T-helper 1 cell treated with Interleukin-12 subunit alpha and Interleukin-12 subunit beta and Interleukin-4 antibody, amounts not matched to agents 30 μg/mL and 1 μg/mL, for 36 hours (primary cell): ENCODE data around the gene CALHM5.

Experiments
- H3K27ac Mint-ChIP-seq: one replicate; pipeline ENCODE4 v1.8.0; 2021; ENCODE audit warnings: mild to moderate bottlenecking, mixed read lengths
- H3K27me3 Mint-ChIP-seq: one replicate; pipeline ENCODE4 v1.8.0; 2021; ENCODE audit warnings: low read depth, mixed read lengths
- H3K36me3 Mint-ChIP-seq: one replicate; pipeline ENCODE4 v1.8.0; 2021; ENCODE audit warnings: low read depth, mixed read lengths
- H3K4me1 Mint-ChIP-seq: one replicate; pipeline ENCODE4 v1.8.0; 2021; ENCODE audit warnings: low read depth, mixed read lengths
- H3K4me3 Mint-ChIP-seq: one replicate; pipeline ENCODE4 v1.8.0; 2021; ENCODE audit warnings: mild to moderate bottlenecking, moderate library complexity, mixed read lengths
- H3K9me3 Mint-ChIP-seq: one replicate; pipeline ENCODE4 v1.8.0; 2021; ENCODE audit warnings: mixed read lengths

Gene CALHM5, protein sequence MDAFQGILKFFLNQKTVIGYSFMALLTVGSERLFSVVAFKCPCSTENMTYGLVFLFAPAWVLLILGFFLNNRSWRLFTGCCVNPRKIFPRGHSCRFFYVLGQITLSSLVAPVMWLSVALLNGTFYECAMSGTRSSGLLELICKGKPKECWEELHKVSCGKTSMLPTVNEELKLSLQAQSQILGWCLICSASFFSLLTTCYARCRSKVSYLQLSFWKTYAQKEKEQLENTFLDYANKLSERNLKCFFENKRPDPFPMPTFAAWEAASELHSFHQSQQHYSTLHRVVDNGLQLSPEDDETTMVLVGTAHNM

DNA sequence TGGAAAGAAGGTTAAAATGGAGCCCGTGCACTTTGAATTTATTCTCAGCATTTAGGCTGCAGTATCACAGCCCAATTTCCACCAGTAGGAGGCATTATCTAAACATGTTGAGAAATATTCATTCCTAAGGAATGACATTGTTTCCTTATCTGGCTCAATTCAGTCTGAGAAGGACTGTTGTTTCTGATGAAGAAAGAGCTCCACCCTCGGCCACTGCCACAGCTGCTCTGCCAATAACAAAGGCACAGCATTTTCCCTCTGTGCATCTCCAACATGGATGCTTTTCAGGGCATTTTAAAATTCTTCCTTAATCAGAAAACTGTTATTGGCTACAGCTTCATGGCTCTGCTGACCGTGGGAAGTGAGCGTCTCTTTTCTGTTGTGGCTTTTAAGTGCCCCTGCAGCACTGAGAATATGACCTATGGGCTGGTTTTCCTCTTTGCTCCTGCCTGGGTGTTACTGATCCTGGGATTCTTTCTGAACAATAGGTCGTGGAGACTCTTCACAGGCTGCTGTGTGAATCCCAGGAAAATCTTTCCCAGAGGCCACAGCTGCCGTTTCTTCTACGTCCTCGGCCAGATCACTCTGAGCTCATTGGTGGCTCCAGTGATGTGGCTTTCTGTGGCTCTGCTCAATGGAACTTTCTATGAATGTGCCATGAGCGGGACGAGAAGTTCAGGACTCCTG lies at the start of gene CALHM5:
Gene CALHM5, plus strand, starts transcription at position 216 of the 687 bp plus-strand sequence. Its CDS starts 58 bp downstream, at position 274.
- no peaks in the 10 kb centered on the region for H3K36me3 Mint-ChIP-seq
- H3K27me3 Mint-ChIP-seq: peaks cover 47% of the 10 kb centered on the region
- H3K4me3 Mint-ChIP-seq: no peak within 1 kb of the TSS
- H3K27ac Mint-ChIP-seq: no peak within 1 kb of the TSS
- no peaks in the 10 kb centered on the region for H3K9me3 Mint-ChIP-seq
- no peaks in the 10 kb centered on the region for H3K4me1 Mint-ChIP-seq

DNA sequence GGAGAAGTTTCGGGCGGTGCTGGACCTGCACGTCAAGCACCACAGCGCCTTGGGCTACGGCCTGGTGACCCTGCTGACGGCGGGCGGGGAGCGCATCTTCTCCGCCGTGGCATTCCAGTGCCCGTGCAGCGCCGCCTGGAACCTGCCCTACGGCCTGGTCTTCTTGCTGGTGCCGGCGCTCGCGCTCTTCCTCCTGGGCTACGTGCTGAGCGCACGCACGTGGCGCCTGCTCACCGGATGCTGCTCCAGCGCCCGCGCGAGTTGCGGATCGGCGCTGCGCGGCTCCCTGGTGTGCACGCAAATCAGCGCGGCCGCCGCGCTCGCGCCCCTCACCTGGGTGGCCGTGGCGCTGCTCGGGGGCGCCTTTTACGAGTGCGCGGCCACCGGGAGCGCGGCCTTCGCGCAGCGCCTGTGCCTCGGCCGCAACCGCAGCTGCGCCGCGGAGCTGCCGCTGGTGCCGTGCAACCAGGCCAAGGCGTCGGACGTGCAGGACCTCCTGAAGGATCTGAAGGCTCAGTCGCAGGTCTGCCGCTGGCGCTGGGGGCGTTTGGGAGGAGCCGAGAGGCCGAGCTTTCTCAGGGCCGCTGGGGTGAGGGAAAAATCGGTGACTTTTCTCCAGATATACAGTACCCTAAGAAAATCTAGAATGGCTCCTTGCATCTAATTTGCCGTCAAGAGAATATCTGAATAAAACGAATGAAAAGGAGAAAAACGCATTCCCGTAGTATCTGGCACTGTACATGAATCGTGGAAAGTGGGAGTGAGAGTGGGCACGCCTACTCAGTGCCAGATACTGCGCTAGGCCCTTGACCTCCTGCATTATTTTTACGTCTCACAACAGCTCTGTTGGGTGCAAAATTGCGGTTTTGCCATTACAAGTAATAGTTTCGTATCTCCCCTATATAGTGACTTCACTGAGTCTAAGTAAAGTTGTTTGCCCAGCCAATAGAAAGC lies 49.2 kb upstream of the CALHM5 start:
- no peaks in the 10 kb centered on the region for H3K9me3 Mint-ChIP-seq
- peaks cover 75% of the 10 kb centered on the region for H3K4me1 Mint-ChIP-seq
- peaks cover 17% of the 10 kb centered on the region for H3K36me3 Mint-ChIP-seq
- peak overlapping the region; percentile 84 for H3K4me3 Mint-ChIP-seq
- H3K27ac Mint-ChIP-seq: peak overlapping the region; percentile 87
- no peaks in the 10 kb centered on the region for H3K27me3 Mint-ChIP-seq

DNA sequence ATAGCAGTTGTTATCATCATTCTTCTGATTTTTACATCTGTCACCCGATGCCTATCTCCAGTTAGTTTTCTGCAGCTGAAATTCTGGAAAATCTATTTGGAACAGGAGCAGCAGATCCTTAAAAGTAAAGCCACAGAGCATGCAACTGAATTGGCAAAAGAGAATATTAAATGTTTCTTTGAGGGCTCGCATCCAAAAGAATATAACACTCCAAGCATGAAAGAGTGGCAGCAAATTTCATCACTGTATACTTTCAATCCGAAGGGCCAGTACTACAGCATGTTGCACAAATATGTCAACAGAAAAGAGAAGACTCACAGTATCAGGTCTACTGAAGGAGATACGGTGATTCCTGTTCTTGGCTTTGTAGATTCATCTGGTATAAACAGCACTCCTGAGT lies 48.1 kb upstream of the CALHM5 start:
- Mint-ChIP-seq H3K27me3 (no peaks in the 10 kb centered on the region), H3K4me1 (peaks cover 74% of the 10 kb centered on the region), H3K9me3 (no peaks in the 10 kb centered on the region), H3K36me3 (peaks cover 19% of the 10 kb centered on the region), H3K4me3 (peak overlapping the region; percentile 84), H3K27ac (peak overlapping the region; percentile 82)

DNA sequence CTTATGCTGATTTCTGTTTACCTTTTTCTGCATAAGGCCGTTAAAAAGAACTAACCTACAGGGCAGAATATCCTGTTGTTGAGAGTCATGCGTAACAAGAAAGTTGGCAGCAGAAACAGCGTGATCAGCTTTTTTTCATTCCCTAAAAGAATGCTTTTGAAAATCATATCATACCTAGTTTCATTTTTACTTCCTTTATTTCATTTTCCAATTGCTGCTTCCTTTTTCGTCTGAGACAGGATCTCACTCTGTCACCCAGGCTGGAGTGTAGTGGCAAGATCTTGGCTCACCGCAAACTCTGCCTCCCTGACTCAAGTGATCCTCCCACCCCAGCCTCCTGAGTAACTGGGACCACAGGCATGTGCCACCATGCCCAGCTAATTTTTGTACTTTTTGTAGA lies 46.2 kb upstream of the CALHM5 start:
- peaks cover 56% of the 10 kb centered on the region for H3K4me1 Mint-ChIP-seq
- H3K36me3 Mint-ChIP-seq: peaks cover 19% of the 10 kb centered on the region
- H3K4me3 Mint-ChIP-seq: peak overlapping the region; percentile 56
- no peaks in the 10 kb centered on the region for H3K27me3 Mint-ChIP-seq
- H3K9me3 Mint-ChIP-seq: peaks cover 3% of the 10 kb centered on the region
- peak overlapping the region; percentile 33 for H3K27ac Mint-ChIP-seq

DNA sequence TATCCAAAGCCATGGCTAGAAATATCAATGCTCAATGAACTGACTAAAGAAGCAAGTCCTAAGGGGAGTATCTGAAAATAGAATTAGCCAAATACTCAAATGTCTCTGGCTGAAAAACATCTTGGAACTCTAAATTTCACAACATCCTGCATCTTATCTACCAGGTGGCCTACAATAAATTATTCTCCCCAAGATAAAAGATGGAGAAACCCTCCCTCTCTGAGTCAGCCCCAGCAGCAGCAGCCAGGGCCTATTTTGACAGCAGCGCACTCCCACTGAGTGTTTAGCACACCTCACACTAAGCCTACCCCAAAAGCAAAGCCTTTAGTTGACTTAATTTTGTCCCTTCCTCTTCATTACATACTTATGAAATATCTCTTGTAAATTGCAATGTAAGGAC lies 44.3 kb upstream of the CALHM5 start:
- Mint-ChIP-seq H3K4me3 (no peak overlapping the region), H3K27ac (no peak overlapping the region), H3K9me3 (peaks cover 3% of the 10 kb centered on the region), H3K27me3 (no peaks in the 10 kb centered on the region), H3K36me3 (peaks cover 19% of the 10 kb centered on the region), H3K4me1 (peaks cover 42% of the 10 kb centered on the region)

DNA sequence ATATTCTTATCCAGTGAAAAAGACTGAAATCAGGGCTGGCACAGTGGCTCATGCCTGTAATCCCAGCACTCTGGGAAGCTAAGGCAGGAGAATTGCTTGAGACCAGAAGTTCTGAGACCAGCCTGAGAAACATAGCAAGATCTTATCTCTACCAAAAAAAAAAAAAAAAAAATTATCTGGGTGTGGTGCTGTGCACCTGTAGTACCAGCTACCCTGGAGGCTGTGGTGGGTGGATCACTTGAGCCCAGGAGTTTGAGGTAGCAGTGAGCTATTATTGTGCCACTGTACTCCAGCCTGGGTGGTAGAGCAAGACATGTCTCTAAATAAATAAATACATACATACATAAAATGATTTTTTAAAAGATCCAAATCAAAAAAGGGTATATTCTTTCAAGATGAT lies 43.9 kb upstream of the CALHM5 start:
- Mint-ChIP-seq H3K4me3 (no peak overlapping the region), H3K27ac (no peak overlapping the region), H3K4me1 (peaks cover 41% of the 10 kb centered on the region), H3K9me3 (peaks cover 3% of the 10 kb centered on the region), H3K36me3 (peaks cover 19% of the 10 kb centered on the region), H3K27me3 (no peaks in the 10 kb centered on the region)

DNA sequence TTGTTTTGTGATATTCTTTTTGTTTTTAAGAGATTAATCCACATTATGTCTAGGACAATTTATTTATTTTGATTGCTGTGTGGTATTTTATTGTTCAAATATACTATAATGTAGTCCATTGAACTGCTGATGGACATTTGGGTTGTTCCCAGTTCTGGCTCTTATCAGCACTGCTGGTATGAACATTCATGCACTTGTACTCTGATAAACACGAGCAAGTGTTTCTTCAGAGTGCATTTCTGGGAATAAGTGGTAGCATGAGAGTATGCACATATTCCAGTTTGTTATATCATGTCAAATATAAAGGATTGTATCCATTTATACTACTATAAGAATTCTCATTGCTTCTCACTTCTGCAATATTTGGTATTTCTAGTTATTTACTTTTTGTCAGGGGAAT lies 43.1 kb upstream of the CALHM5 start:
- Mint-ChIP-seq H3K4me1 (peaks cover 34% of the 10 kb centered on the region), H3K27ac (no peak overlapping the region), H3K4me3 (no peak overlapping the region), H3K36me3 (peaks cover 12% of the 10 kb centered on the region), H3K9me3 (peaks cover 3% of the 10 kb centered on the region), H3K27me3 (no peaks in the 10 kb centered on the region)

DNA sequence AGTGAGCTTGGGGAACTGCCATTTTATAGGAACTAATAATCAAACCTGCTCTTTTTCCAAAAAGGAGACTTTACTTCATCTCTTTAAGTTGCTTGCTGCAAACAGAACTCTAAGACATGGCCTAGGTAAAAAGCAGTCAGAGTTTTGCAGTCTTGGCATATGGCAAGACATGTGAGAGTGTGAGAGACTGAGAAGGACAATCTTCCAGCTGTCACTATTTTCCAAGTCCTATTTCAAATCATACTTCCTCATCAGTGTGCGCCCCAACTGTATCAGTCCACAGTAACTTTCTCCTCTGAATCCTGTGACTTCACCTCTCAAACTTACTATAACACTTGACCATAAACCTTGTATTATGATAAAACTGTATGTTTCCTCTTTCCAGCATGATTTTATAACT lies 39.9 kb upstream of the CALHM5 start:
- peaks cover 3% of the 10 kb centered on the region for H3K36me3 Mint-ChIP-seq
- no peak overlapping the region for H3K4me3 Mint-ChIP-seq

DNA sequence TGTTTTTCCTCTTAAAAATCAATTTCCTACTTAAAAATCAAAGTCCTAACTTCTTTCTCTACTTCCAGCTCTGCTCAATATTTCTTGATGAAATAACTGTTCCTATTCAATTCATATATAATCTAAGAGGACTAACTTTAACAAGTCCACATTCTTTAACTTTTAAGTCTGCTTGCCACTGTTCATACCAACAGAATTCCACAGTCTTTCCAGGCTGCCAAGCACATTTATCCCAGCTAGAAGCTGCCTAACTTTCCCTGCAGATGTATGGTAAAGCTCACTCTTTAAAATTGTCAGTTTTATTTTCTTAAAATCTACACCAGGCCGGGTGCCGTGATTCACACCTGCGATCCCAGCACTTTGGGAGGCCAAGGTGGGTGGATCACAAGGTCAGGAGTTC lies 38.7 kb upstream of the CALHM5 start:
- H3K27me3 Mint-ChIP-seq: no peaks in the 10 kb centered on the region
- peaks cover 7% of the 10 kb centered on the region for H3K9me3 Mint-ChIP-seq
- H3K27ac Mint-ChIP-seq: no peak overlapping the region
- H3K4me1 Mint-ChIP-seq: peaks cover 31% of the 10 kb centered on the region
- H3K36me3 Mint-ChIP-seq: peaks cover 6% of the 10 kb centered on the region
- no peak overlapping the region for H3K4me3 Mint-ChIP-seq

More for the DNA sequence above, 39.9 kb upstream of the CALHM5 start:
- Mint-ChIP-seq H3K27me3 (no peaks in the 10 kb centered on the region), H3K27ac (no peak overlapping the region), H3K4me1 (peaks cover 37% of the 10 kb centered on the region), H3K9me3 (peaks cover 3% of the 10 kb centered on the region)

DNA sequence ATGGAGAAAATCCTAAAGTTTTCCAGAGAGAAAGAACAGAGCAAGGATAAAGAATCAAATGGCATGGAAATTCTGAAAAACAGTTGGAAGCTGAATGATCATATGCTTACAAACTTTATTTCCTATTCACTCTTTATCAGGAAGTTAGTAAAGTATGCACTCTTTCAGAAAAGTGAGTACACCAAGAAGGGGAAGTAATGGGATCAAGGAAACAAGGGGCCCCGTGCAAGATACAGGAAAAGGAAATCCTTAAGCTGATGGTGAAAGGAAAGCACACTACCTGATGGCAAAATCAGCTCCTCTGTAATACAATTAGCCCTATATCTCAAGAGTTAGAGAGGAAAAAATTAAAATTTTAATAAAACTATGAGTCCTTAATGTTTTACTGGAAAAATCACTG lies 36.3 kb upstream of the CALHM5 start:
- Mint-ChIP-seq H3K4me1 (peaks cover 29% of the 10 kb centered on the region), H3K36me3 (peaks cover 4% of the 10 kb centered on the region), H3K9me3 (peaks cover 7% of the 10 kb centered on the region), H3K27ac (no peak overlapping the region), H3K4me3 (peak overlapping the region; percentile 30), H3K27me3 (peaks cover 5% of the 10 kb centered on the region)

DNA sequence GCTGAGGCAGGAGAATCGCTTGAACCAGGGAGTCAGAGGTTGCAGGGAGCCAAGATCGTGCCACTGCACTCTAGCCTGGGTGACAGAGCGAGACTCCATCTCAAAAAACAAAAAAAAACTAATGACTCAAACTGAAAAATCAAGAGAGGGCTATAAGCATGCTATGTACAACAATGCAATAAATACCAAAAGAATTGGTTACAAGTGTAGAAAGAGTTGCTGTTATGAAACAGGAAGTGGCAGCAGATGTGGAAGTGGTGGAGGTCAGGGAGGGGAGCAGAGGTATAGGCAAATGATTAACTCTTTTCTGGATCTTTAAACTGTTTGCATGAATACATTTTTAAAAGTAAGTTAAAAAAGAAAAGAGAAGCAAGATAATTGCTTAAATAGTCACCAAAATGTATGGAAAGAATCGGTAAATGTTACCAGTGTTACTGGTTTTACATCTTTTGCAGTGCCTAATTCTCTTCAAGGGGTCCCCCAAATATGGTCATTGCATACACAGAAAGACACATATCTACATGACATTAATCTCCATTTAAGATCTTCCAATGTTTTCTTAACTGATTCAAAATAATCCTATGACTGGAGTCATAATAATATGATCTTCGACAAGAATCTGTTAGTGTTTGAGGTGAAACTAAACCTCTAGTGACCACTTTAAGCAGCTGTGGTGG lies 35.3 kb upstream of the CALHM5 start:
- peaks cover 29% of the 10 kb centered on the region for H3K4me1 Mint-ChIP-seq
- H3K27me3 Mint-ChIP-seq: peaks cover 12% of the 10 kb centered on the region
- H3K9me3 Mint-ChIP-seq: peaks cover 7% of the 10 kb centered on the region
- H3K36me3 Mint-ChIP-seq: peaks cover 4% of the 10 kb centered on the region
- H3K4me3 Mint-ChIP-seq: peak overlapping the region; percentile 3
- H3K27ac Mint-ChIP-seq: peak overlapping the region; percentile 75

DNA sequence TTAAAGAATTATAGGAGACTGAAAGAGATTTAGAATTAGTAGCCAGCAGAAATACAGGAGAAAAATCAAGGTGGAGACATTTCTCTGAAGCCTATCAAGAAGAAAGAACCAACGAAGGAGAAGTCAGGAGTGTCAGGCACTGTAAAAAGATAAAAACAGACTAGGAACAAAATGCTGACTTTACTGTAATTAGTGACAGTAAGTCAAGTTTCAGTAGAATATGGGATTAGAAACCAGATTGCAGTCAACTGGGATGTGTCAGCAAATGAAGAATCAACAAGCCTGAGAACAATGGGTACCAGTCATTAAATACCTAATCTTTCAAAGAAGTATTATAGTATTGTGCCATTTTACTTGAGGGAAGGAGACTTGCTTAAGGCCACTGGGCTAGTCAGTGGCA lies 28.7 kb upstream of the CALHM5 start:
- peaks cover 3% of the 10 kb centered on the region for H3K9me3 Mint-ChIP-seq
- H3K4me3 Mint-ChIP-seq: no peak overlapping the region

DNA sequence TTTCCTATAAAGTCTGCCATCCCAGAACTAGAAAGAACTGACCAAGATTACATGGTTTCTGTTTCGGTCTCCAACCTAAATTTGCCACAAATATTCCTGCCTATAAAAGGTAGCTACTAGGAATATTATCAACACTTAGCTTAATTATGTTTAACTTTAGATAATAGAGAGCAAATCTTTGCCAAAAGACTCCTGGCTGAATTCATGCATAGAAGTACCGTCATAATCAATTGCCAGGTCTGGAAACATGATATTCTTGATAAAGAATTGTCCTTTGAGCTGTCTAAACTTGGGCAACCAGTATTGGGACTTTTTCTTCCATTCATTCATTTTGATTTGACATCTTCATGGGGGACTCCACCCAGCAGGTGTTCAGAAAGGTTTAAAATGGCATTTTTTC lies 27.8 kb upstream of the CALHM5 start:
- no peak overlapping the region for H3K27ac Mint-ChIP-seq
- peaks cover 1% of the 10 kb centered on the region for H3K9me3 Mint-ChIP-seq
- H3K27me3 Mint-ChIP-seq: peaks cover 57% of the 10 kb centered on the region
- H3K36me3 Mint-ChIP-seq: no peaks in the 10 kb centered on the region
- no peaks in the 10 kb centered on the region for H3K4me1 Mint-ChIP-seq
- H3K4me3 Mint-ChIP-seq: no peak overlapping the region

More for the DNA sequence above, 28.7 kb upstream of the CALHM5 start:
- no peaks in the 10 kb centered on the region for H3K36me3 Mint-ChIP-seq
- no peaks in the 10 kb centered on the region for H3K4me1 Mint-ChIP-seq
- peaks cover 58% of the 10 kb centered on the region for H3K27me3 Mint-ChIP-seq
- no peak overlapping the region for H3K27ac Mint-ChIP-seq
